Stimulated activated CD4-positive, alpha-beta T cell treated with anti-CD3 and anti-CD28 coated beads, Interleukin-12 subunit alpha, Interleukin-12 subunit beta, amount 100 ng/mL, for 24 hours (primary cell): Measurements from ENCODE around the gene CDCP1.
"Not testable (repeated sequence)": the region's sequence is repeated elsewhere in the genome, so short reads cannot be mapped to it uniquely, and the experiment has no call there.

Source experiments
- DNase-seq, 2 experiments: peaks; one replicate each; pipeline ENCODE4 v3.0.0-alpha.2; 2020; ENCODE audit warnings: low read depth in 2 of 2

Gene CDCP1

DNA sequence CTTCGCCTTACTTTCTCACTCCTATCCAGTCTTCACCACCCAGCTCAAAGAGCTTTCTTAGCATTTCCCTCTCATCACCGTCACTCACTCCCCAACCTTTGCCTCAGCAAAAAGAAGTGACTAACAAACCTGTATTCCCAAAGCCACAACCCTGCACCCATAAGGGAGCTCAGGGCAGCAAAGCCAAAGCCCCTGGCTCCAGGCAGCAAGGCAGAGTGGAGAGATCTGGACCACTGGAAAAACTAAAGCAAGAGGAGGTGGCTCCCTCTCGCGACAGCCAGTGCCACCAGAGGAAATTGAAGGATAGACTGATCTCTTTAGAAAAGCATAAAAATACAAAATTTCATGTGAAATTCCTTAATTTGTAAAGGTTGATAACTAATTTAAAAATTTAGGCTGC, 25.1 kb upstream of the CDCP1 start:
- no peak for DNase-seq

DNA sequence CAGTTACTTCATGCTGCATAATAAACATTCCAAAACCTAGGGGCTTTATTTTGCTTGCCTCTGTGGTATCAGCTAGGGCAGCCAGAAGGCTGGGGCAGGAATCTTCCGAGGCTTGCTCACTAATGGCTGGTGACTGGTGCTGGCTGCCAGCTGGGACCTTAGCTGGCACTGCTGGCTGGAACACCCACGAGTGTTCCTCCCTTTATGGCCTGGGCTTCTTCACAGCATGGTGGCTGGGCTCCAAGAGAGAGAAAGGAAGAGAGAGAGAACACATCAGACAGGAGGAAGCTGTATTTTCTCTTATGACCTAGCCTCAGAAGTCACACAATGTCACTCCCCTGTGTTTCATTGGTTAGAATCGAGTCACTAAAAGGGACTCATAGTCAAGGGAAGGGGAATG, 23.9 kb upstream of the CDCP1 start:
- no peak for DNase-seq

GRCh38 chr3:45169125-45169904, 23.1 kb upstream of the CDCP1 start:
- no peak for DNase-seq

DNA sequence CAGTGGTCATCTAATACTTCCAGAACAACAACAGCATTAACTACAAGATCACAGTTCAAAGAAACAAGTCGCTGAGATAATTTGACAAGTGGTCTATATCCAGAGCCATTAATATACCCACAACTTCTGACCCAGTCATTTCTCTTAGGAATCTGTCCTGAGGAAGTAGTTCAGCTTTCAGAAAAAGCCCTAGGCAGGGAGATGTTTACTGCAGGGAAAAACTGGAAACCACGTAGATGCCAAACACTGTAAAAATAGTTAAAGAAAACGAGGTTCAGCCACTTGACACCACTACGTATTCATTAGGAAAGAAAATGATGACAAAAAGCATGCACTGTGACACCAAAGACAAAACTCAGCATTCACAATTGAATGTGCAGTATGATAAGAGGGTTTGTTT, 22.3 kb upstream of the CDCP1 start:
- DNase-seq = no peak

DNA sequence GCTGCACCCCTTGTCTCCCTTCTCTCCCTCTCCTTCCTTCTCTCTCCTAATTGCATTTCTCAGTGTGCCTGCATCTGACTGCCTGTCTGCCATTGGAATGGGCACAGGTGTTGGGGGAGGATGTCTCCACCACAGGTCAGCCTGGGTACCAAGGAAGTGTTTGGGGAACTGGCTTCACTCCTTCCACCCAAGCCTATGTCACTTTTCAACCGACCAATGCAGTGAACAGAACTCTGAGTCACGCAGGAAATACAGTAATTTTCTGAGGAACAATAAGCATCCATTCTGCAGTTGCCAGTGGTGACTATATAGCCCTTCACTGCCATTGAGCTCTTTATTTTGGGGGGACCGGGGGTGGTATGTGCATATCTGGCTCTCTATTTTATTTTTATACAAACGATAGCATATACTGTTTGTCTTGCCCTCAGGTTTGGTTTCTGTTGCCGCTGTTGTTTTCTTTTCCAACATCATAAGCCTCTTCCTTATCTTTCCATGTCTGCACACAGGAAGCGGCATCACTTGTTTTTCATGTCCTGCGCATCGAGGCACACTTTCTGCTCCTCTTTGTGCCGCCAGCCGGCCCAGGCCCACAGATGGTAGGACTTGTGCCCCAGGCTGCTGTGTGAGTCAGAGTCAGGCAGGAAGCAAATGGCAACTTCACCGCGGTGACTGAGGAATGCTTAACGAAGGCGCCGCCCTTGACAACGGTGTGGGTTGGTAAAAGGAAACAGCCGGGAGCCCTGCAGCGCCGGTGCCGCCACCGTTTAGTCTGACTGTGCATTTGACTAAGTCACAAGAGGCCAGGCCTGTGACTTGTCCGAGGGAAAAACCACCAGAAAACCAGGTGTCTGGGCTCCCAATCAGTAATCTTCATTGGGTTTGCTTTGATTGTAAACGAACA, 21.1 kb upstream of the CDCP1 start:
- DNase-seq = peak; percentile 71 to 79

DNA sequence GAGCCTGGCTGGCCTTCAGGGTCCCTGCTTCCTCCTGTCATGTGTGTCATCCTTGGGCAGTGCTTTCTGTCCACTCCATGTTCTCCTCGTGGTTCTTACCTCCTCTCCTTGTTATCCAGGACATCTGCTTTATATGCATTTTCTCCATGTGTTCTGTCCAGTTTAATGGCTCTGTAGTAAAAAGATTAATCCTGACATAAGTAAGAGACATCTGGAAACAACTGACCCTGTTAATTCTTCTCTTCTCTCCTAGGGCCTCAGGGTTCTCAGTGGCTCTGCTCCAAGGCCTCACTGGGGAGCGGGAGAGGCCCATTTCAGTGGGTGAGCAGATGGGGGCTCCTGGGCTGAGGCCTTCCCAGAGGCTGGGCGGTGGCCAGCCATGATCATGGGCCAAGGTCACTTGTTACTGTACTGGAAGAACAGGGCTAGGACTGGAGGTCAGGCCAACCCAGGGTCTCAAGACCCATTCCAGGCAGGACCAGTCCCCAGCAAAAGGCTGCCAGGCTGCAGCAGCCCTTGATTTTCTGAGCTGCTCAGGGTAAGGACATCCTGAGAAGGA, 20.2 kb upstream of the CDCP1 start:
- no peak for DNase-seq

DNA sequence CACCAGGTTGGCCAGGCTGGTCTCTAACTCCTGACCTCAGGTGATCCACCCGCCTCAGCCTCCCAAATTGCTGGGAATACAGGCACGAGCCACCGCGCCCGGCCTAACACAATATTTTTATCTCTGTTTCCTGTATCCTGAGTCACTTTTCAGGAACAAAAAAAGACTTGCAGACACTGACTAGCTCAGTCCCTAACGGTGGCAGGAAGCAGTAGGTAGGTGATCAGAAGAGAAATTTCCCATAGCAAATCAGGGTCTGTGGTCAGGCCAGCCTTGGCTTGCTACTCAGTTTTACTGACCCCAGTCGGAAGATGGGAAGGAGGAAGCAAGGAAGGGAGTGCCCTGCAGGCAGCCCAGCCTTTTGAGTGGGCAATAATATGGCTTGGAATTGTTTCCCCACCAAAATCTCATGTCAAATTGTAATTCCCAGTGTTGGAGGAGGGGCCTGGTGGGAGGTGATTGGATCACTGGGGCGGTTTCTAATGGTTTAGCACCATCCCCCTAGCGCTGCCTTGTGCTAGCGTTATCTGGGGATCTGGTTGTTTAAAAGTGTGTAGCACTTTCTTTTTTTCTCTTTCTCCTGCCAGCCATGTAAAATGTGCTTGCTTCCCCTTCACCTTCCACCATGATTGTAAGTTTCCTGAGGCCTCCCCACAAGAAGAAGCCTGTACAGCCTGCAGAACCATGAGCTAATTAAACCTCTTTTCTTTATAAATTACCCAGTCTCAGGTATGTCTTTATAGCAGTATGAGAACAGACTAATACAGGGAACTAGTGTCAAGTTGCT, 19.5 kb upstream of the CDCP1 start:
- no peak for DNase-seq

GRCh38 chr3:45164056-45164455, 17.9 kb upstream of the CDCP1 start:
- no peak for DNase-seq

- DNase-seq = no peak
Observed at GRCh38 chr3:45163481-45163880, 17.3 kb upstream of the CDCP1 start.

DNA sequence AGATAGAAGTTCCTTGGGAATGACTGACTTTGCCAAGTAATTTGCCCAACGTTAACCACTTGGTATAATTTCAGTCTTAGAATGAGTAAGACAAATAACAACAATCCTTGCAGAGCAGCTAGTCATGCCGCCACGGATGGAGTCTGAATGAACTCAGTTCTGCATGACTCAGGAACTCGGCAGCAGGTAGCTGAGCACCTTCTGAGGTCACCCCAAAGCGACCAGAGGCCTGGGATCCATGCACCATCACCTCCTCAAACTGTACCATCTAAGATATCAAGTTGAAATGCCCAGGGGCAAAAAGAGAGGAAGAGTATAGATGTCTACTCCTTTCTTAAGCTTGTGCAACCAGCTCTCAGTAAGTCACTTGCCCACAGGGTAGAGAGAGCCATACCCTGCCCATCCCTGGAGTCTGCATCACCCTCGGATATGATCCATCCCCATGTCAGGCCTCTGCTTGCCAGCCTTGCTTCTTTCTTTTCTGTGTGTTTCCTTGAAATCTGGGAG, 8.5 kb upstream of the CDCP1 start:
- DNase-seq = no peak

DNA sequence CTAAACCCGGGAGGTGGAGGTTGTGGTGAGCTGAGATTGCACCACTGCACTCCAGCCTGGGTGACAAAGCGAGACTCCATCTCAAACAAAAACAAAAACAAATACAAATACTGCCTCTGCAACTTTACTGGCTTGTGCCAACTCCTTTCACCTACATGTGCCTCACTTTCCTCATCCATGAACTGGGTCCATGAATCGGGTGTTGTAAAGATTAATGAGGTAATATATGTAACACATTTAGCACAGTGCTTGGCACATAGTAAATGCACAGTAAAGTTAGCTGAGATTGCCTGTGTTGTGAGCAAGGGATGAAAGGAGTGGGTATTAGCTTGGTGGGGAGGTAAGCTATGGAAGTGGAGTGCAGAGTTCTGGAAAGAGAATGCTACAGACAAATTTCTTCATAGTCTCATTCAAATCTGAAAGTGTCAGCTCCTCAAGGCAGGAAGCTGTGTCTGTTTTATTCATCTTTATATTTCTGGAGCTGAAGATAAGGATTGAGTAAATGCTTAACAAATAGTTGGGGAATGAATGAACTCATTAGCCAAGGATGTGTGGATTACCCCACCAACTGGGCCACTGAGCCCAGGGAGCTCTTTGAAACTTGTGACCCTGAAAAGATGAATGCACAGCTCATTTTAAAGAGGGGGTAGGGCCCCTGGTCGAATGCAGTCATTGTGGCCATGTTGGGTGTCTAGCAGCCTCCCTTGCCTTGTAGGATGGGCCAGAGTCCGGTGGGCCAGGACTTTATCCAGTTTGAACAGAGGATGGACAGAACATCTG, 7.7 kb upstream of the CDCP1 start:
- no peak for DNase-seq

- no peak for DNase-seq
Observed at GRCh38 chr3:45152307-45152706, 6.1 kb upstream of the CDCP1 start.

DNA sequence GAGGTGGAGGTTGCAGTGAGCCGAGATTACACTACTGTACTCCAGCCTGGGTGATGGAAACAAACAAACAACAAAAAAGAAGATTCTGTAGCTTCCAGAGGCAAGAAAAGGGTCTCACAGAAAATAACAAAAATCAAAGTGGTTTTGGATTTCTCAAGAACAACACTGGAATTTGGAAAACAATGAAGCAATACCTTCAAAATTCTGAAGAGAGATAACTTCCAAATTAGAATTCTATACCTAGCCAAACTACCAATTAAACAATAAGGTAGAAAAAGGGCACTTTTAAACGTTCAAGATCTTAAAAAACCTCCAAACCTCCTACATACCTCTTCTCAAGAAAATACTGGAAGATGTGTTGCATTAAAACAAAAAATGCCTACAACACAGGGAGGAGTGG, 4.9 kb upstream of the CDCP1 start:
- DNase-seq = no peak

- no peak for DNase-seq
Observed at GRCh38 chr3:45148921-45149320, 2.7 kb upstream of the CDCP1 start.

GRCh38 chr3:45145223-45145622, 955 bp downstream of the CDCP1 start:
- no peak for DNase-seq

- no peak for DNase-seq
Observed at GRCh38 chr3:45143673-45144671, 2.2 kb downstream of the CDCP1 start.

DNA sequence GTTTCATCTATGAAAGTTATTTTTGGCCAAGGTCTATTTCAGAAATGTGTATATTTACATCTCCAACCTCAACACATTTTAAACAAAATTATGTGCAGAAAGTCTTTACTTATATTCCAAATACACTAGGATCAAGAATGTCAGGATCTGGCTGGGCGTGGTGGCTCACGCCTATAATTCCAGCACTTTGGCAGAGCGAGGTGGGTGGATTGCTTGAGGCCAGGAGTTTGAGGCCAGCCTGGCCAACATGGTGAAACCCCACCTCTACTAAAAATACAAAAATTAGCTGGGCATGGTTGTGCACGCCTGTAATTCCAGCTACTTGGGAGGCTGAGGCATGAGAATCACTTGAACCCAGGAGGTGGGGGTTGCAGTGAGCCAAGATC, 5.4 kb downstream of the CDCP1 start:
- DNase-seq = not testable (repeated sequence)

- DNase-seq = no peak
Observed at GRCh38 chr3:45140141-45140769, 5.9 kb downstream of the CDCP1 start.
